ENCODE results near the gene SPATA9. TPM values are rescaled to one million over a fixed set of nuclear protein-coding genes. Genes with fewer than 3 reads are reported as not detected.

The SPATA9 gene
- total and polyA plus RNA-seq, 2 donors (not counting 3 experiments of a cell fraction or from before 2014, with no cell fraction given), result 0.07 TPM; not detected in 1

DNA sequence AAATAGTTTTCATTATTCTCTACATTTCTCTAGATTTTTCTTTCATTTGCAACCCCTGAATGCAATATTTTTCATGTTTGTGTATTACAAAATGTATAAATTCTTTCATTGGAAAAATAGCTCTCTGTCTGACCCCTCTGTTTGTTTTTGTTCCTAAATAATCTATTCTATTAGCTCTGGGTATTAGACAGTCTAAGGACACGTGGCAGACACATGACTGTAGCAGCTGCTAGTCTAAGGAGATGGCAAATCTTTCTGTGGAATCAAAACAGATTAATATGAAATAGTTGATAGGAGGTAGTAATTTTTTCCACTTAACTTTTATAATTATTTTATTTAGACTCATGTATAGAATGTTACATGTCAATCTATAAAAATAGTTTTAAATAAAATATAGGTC lies 21.4 kb upstream of the SPATA9 start:
- FAIRE-seq, result no peak

DNA sequence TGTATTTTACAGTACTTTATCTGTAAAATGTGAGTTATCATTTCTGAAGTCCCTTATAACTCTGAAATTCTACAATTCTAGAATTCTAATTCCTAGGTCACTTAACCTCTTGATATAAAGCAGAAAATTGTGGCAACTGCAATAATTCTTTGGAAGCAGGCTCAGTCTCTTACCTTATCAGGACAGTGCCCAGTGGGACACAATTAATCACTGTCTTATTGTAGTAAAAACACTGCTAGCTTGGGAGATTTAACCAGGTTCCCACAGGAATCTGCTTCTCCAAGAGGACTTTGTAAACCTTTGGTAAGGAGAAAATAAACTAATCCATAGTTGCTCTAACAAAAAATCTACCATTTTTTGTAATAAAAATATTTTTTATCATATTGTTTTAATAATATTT lies 18.3 kb upstream of the SPATA9 start:
- DNase-seq (ENCODE audit: low read depth, low spot score), result no peak
- dilution Hi-C loops (cut with MboI; ENCODE audit: extremely low pct_ligation_motif_present, low sequenced_read_pairs) (no loop called here), intact Hi-C loops (cut with micrococcal nuclease) (no loop called here)
- Histone ChIP-seq H3K36me3 (ENCODE audit: control insufficient read depth in 2 of 2, extremely low read depth in 1 of 2, insufficient read depth in 2 of 2, low read length in 2 of 2) (no peaks in the 10 kb centered on the region), H3K27ac (ENCODE audit: insufficient read depth, low read depth, low read length) (no peak overlapping the region), H3K4me3 (replicated peaks in 1 of 3; ENCODE audit: insufficient read depth in 1 of 3, low read depth in 1 of 3, low read length in 3 of 3) (no peak overlapping the region), H3K9me1 (replicated peaks; ENCODE audit: control insufficient read depth, extremely low read depth, insufficient read depth, low read length) (no peaks in the 10 kb centered on the region), H4K20me1 (replicated peaks; ENCODE audit: control insufficient read depth, extremely low read depth, insufficient read depth, low read length) (no peaks in the 10 kb centered on the region), H3K27me3 (ENCODE audit: control insufficient read depth in 2 of 2, insufficient read depth in 2 of 2, low read length in 2 of 2) (no peaks in the 10 kb centered on the region), H3K9me3 (replicated peaks; ENCODE audit: control insufficient read depth, insufficient read depth, low read length) (no peaks in the 10 kb centered on the region), H3K9ac (replicated peaks; ENCODE audit: extremely low read depth, insufficient read depth, low read length) (no peak overlapping the region), H3K4me2 (ENCODE audit: insufficient read depth, low read length) (no peak overlapping the region), H3K79me2 (ENCODE audit: control insufficient read depth, insufficient read depth, low read length) (no peaks in the 10 kb centered on the region), H3K4me1 (ENCODE audit: control insufficient read depth, extremely low read depth, insufficient read depth, low read length) (no peaks in the 10 kb centered on the region), H2AFZ (ENCODE audit: low read depth, low read length) (no peak overlapping the region)
- BruUV-seq (replicated peaks), result no TSS peak
- ChIA-PET POLR2A (no interaction called here), CTCF (interaction anchor here (1.1 to 1.4 kb wide), 2 partner anchors 37 to 80 kb away, joined by 3 to 7 read pairs; no protein-coding TSS in a partner anchor)
- FAIRE-seq, result no peak
- TF ChIP-seq GATA2 (IDR thresholded peaks at IDR 0.05; ENCODE audit: insufficient read depth, insufficient read length, low read depth, low read length), result no peak
- no peak for TF ChIP-seq POLR2A (IDR thresholded peaks at IDR 0.05; ENCODE audit: low read depth, low read length)
- no peak for TF ChIP-seq FOS (IDR thresholded peaks at IDR 0.05; ENCODE audit: borderline replicate concordance, insufficient read depth, low read length)
- TF ChIP-seq, protein P1, sequence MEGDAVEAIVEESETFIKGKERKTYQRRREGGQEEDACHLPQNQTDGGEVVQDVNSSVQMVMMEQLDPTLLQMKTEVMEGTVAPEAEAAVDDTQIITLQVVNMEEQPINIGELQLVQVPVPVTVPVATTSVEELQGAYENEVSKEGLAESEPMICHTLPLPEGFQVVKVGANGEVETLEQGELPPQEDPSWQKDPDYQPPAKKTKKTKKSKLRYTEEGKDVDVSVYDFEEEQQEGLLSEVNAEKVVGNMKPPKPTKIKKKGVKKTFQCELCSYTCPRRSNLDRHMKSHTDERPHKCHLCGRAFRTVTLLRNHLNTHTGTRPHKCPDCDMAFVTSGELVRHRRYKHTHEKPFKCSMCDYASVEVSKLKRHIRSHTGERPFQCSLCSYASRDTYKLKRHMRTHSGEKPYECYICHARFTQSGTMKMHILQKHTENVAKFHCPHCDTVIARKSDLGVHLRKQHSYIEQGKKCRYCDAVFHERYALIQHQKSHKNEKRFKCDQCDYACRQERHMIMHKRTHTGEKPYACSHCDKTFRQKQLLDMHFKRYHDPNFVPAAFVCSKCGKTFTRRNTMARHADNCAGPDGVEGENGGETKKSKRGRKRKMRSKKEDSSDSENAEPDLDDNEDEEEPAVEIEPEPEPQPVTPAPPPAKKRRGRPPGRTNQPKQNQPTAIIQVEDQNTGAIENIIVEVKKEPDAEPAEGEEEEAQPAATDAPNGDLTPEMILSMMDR (IDR thresholded peaks at IDR 0.05; ENCODE audit: extremely low read depth in 1 of 2, insufficient read depth in 1 of 2, low read depth in 1 of 2, low read length in 2 of 2), result no peak
- TF ChIP-seq EZH2 (IDR thresholded peaks at IDR 0.05; ENCODE audit: borderline replicate concordance, low read depth, low read length, severe bottlenecking), result no peak
- TF ChIP-seq JUN (IDR thresholded peaks at IDR 0.05; ENCODE audit: borderline replicate concordance, insufficient read depth, insufficient read length, low read depth), result no peak
- TF ChIP-seq MYC (IDR thresholded peaks at IDR 0.05; ENCODE audit: low read depth, low read length), result no peak
- TF ChIP-seq, protein P2, sequence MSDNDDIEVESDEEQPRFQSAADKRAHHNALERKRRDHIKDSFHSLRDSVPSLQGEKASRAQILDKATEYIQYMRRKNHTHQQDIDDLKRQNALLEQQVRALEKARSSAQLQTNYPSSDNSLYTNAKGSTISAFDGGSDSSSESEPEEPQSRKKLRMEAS (IDR thresholded peaks at IDR 0.05; ENCODE audit: insufficient read depth, insufficient read length), result no peak
- no peak for TF ChIP-seq POLR2AphosphoS5 (IDR thresholded peaks at IDR 0.05; ENCODE audit: insufficient read depth, low read depth, low read length)

More for the DNA sequence above, 21.4 kb upstream of the SPATA9 start:
- Histone ChIP-seq H3K36me3 (ENCODE audit: control insufficient read depth in 2 of 2, extremely low read depth in 1 of 2, insufficient read depth in 2 of 2, low read length in 2 of 2) (no peaks in the 10 kb centered on the region), H2AFZ (ENCODE audit: low read depth, low read length) (no peak overlapping the region), H3K9me1 (replicated peaks; ENCODE audit: control insufficient read depth, extremely low read depth, insufficient read depth, low read length) (no peaks in the 10 kb centered on the region), H3K4me2 (ENCODE audit: insufficient read depth, low read length) (no peak overlapping the region), H3K4me1 (ENCODE audit: control insufficient read depth, extremely low read depth, insufficient read depth, low read length) (no peaks in the 10 kb centered on the region), H3K9me3 (replicated peaks; ENCODE audit: control insufficient read depth, insufficient read depth, low read length) (no peaks in the 10 kb centered on the region), H3K79me2 (ENCODE audit: control insufficient read depth, insufficient read depth, low read length) (no peaks in the 10 kb centered on the region), H3K9ac (replicated peaks; ENCODE audit: extremely low read depth, insufficient read depth, low read length) (no peak overlapping the region), H4K20me1 (replicated peaks; ENCODE audit: control insufficient read depth, extremely low read depth, insufficient read depth, low read length) (no peaks in the 10 kb centered on the region), H3K27me3 (ENCODE audit: control insufficient read depth in 2 of 2, insufficient read depth in 2 of 2, low read length in 2 of 2) (no peaks in the 10 kb centered on the region), H3K4me3 (replicated peaks in 1 of 3; ENCODE audit: insufficient read depth in 1 of 3, low read depth in 1 of 3, low read length in 3 of 3) (no peak overlapping the region), H3K27ac (ENCODE audit: insufficient read depth, low read depth, low read length) (no peak overlapping the region)
- no peak for TF ChIP-seq MYC (IDR thresholded peaks at IDR 0.05; ENCODE audit: low read depth, low read length)
- no peak for TF ChIP-seq EZH2 (IDR thresholded peaks at IDR 0.05; ENCODE audit: borderline replicate concordance, low read depth, low read length, severe bottlenecking)
- TF ChIP-seq, protein P2 (IDR thresholded peaks at IDR 0.05; ENCODE audit: insufficient read depth, insufficient read length), result no peak
- ChIA-PET POLR2A (no interaction called here), CTCF (no interaction called here)
- dilution Hi-C loops (cut with MboI; ENCODE audit: extremely low pct_ligation_motif_present, low sequenced_read_pairs), result no loop called here
- no TSS peak for BruUV-seq (replicated peaks)
- no peak for DNase-seq (ENCODE audit: low read depth, low spot score)
- intact Hi-C loops (cut with micrococcal nuclease), result no loop called here
